Stimulated activated CD8-positive, alpha-beta memory T cell treated with anti-CD3 and anti-CD28 coated beads, Interleukin-12 subunit alpha, Interleukin-12 subunit beta, amount 100 ng/mL, for 24 hours (primary cell): Measurements from ENCODE around the gene KLHL35.

ENCODE experiments used
- DNase-seq: peaks from one replicate; pipeline ENCODE4 v3.0.0-alpha.2; 2020; ENCODE audit errors: extremely low read depth

KLHL35 gene

DNA sequence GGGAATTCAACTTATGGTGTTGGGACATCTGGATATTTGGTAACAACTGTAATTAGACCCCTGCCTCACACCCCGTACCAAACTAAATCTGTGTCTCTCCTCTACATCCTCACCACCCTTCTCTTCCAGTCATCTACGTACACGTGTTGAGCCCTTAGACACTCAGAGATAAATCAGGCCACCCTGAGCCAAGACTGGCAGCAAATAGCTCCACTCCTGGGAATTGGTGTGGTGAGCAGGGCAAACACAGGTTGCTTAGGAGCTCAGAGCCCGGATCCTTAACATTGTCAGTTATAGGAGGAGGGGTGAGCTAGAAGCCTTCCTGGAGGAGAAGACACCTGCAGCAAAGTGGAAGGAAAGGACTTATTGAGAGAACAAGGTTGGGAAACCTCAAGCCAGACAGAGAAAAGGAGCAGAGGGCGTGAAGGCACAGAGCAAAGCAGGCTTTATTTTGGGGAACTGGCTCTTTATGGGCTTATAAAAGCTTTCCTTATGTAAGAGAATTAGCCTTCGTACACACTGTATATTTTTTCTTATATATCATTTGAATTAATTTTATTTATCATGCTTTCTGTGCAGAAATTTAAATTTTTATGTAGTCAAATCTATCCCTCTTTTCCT lies 36.9 kb upstream of the KLHL35 start:
- DNase-seq, result no peak

DNA sequence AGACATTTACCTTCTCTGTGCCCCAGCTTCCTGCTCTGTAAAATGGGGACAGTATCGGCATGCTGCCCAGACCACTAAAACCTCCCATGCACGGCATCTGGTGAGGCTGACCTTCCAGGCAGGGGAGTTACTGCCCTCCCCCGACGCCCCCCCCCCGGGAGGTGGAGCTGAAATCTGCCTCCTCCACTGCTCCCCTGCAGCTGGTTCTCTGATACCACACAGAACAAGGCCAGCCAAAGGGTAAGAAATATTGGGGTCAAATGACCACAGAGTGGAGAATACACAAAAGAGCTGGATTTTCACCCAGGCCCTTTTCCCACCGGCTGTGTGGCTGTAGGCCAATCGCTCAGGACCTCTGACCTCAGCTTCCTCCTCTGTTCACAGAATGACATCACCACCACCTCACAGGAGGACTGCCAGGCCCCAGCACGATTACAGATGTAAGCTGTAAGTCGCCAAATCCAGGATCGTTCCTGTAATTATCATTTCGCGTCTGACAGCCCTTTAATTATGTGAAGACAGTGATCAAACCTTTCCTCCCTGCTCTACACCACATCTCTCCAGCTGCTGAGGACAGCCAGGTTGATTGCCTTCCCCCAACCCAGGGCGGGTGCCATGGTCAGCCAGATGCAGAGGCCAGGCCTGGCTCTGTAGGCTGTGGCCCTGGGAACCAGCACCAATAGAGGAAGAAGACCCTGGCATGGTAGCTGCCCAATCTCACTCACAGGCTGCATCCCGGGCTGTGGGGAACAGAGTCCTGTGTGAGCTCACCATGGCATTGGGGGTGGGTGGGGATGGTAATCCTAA lies 35.7 kb upstream of the KLHL35 start:
- DNase-seq, result no peak

DNA sequence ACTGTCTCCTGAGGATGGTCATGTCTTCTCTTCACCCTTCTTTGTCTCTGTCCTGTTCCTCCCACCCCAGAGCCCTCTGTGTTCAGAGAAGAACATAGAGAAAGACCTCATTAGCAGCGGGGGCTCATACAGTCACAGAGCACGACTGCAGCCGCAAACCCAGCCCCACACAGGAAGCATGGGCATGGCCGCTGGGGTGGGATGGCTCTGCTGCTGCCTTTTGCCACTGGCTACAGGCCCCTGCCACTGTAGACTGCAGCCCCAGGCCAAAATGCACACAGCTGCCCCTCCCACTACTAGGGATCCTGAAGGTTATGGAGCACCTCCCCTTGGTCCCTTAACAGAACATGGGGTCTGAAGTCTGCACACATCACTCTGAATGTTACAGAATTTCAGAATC lies 34.9 kb upstream of the KLHL35 start:
- DNase-seq, result no peak

DNA sequence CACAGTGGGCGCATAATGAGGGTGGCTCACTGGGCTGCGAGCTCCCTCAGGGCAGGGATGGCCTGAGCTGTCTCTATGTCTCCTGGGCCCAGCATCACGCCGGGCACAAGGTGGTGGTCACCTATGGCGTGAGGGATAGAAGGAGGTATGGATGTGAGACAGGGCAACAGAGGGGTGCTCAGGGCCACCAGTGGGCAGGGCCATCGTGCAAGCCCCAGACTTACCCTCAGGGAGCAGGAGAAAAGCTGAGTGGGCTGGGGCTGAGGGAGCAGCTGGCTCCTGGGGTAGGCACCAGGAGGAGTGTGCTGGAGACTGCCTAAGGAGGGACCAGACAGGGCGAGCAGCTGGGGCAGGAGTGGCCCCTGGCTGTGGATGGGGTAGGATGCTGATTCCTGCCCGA lies 34.3 kb upstream of the KLHL35 start:
- DNase-seq, result no peak

DNA sequence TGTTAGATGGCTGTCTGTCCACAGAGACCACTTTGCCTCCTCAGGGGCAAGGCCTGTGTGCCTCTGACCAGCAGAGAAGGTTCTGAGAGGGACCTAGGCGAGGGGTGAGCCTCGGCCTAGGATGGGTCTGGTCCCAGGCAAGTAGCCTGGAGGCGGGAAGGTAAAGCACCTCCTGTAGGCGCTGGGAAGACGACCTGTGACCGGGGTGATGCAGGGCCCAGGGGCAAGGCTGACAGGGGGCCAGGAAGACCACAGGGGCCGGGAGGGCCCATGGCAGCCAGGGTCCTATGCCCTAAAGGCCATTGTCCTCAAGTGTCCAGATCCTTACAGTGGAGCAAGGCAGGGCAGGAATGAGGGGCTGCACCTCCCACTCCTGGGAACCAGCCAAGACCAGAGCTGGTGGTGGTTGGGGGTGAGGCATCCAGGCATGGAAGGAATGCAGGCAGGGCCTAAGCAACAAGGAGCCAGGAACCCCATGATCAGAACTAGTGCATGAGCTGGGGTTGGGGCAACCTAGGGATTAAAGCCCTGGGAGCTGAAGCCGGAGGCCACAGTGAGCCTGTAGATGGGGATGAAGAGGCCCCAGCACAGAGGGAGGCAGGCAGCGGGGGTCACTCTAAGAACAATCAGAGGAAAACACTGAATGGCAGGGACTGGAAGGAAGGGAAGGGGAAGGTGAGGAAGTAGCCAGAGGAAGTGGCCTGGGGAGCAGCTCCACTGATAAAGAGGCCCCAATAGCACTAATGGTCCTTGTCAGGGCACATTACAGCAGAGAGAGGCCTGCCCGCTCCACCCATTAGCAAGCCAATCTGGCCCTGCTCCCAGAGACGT lies 32.9 kb upstream of the KLHL35 start:
- DNase-seq, result no peak

DNA sequence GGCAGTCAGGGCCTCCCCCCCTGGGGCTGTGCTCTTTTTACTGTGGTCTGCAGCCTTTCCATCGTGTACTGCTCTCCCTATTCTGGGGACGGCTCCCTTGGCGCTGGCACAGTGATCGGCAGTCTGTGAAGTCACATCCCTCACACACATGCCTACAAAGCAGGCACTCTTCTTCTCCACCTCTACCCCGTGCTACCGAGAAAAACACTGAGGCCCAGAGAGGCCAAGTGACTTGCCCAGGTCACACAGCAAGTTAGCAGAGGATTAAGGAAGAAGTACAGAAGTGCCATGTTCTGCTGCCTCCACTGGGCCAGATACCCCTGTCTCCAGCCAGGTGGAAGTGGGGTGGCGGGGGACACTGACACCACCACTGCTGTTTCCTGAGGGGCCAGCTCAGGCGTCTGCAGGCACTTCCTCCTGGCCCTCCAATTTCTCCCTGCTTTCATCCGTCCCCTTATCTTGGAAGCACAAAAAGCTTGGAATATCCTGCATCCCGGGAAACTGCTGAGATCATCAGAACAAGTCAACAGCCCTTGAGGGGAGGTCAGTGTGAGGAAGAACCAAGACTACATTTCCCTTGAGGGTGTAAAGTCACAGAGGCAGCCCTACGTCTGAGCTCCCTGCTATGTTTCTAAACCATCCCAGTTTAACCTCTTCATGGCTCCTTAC lies 30.2 kb upstream of the KLHL35 start:
- no peak for DNase-seq

DNA sequence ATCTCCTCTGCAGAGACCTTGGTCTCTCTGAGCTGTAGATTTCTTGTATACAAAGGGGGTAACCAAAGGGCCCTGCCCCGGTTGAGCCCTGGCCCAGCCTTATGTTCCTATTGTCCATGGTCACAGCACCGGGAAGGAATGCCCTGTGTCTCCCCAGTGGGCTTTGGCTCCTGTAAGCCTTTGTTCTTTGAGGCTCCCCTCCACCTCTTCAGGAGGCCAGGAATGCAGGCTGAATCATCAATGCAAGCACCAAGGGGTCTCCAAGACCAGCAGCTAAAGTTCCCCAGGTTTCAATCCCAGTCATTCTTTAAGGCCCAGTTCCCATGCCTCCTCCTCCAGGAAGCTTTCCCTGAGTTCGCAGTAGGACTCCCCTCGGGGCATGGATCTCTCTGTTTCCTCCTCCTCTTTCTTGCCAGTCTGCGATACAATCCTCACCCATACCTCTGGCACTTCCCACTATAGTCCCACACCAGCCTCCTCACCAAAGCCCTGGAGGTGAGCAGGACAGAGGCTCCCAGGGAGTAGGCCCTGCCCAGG lies 29.2 kb upstream of the KLHL35 start:
- no peak for DNase-seq

DNA sequence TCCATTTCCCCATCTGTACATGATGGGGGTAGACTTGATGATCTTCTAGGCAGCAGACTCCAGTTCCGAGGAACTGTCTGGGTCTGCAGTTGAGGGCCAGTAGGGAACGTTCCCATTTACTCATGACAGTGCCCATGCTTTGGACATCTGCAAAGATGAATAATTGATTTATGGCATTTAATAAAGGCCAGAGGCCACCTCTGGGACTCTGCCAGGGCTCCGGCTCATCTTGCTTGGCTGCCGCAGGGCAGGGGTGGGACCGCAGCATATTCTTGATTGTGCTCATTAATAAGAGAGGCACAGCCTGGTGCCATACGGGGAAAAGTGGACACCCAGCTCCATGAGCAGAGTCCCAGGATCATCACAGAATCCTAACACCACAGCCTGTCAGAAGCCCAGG lies 28.1 kb upstream of the KLHL35 start:
- DNase-seq, result no peak

DNA sequence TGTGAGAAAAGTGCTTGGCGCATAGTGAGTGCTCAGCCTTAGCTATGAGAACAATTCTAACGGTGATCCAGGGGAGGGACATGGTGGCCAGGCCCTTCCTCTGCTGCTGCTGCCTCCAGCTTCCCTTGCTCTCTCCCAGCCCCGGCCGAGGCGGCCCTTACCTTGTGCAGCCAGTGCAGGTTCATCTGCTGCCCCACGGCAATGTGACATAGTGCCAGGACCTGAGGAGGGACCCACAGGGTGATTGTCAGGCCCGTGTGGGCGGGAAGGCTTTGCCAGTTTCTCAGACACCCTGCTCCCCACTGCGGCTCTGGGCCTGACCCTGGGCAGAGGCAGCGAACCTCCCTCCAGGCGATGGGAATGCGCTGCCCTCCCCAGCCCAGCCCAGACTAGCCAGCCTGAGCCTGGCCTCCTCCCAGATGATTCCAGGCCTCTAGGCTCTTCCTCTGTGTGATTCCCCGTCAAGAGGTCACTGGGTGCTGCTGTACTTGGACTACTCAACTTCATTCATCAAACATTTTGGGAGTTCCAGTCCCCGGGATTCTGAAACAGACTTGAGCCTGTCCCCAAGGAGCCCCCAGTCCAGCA lies 23.7 kb upstream of the KLHL35 start:
- DNase-seq, result no peak

DNA sequence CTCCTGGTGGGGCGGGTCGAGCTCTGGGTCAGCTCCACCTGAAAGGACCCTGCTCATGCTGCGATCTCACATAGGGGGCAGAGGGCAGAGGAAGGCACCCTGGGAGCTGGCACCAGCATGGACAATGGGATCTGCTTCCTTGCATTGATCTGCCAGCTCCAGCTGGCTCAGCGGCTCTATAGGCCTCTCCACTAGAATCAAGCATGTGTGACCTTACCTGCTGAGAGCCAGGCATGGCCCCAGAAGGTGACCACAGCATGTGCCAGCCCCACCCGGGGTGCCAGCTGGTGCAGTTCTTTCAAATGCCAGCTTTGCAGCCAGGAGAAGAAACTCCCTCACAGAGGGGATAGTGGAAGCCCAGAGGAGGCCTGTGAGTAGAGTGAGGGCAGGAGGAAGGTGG lies 22.0 kb upstream of the KLHL35 start:
- DNase-seq, result no peak

DNA sequence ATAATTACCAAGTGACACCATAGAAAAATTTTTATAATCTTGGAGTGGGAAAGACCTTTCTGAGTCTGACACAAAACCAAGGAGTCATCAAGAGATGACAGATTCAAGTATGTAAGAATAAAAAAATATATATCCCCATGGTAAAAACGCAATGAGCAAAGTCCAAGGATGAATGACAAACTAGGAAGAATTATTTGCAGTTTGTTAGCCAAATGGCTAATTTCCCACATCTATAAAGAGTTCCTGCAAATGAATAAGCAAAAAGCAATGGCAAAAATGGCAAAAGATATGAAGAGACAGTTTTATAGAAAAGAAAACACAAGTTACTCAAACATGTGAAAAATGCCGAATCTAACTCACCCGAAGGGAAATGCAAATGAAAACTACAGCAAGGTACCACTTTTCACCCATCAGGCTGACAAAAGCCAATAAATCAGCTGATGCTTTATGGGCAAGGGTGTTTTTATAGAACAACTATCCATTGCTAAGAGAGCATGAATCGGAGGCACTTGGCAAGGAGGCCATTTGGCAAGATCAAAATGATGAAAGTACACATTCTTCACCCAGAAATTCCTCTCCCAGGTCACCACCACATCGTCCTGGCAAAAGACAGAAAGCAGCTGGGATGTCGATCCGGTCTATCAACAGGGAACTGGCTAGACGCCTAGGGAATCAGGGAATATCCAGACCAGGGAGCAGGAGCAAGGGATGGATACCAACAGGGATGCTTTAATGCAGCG lies 21.1 kb upstream of the KLHL35 start:
- no peak for DNase-seq

DNA sequence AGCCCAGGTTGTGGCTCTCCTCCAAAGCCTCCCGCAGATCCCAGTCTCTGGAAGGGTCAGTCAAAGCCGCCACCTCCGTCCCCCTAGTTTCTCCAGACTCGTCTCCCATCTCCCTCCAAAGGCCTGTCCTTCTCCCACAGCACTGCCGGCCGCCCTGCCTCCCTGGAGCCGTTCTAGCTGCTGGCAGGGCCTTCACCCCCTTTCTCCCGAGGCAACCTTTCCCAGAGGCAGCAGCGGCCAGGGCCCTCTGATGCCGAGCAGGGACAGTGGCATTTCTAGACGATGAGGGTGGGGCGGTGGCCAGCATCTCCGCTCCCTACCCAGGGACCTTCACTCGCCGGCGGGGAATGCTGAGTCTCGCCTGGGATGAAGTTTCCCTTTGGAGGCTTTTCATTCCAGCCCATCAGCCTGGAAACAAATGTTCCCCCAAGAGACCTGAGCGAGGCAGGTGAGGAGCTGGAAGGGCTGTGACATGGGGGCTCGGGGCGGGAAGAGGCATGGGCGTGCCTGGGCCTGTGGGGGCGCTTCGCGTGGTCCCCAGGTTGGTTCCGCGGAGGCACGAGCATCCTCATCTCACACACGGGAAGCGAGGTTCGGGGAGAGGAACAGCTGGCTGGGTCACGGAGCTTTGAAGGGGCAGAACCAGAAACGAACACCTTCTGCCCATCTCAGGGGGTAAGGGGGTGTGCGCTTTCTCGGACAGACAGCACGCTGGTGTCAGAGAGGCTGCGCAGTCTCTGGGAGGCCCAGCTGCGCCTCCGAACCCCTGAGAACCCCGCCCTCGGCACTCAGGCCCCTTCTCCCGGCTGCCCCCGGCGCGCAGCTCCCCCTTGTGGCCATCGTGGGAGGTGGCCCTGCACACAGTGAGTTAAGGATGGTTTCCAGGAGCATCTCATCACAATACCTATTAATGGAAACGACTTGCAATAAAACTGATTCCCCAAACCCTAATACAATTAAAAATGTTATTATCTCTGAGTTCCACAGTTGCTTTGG lies 18.1 kb upstream of the KLHL35 start:
- DNase-seq, result no peak

DNA sequence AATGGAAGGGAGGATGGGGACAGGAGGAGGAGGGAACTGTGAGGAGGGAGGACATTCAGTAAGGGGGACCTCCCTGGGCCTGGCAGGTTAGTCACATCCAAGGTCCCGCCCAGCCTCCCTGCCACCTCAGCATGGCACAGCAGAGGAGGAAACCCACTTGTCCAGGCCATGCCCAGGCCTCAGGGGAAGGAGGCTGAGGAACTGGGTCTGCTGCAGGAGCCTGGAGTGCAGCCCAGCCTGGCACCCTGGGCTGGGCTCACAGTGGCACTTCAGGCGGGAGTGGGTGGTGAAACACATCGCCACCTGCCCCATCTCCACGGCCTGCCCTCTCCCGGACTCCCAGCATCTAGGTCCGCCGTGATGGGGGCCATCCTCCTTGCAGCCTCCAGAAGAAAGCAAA lies 17.2 kb upstream of the KLHL35 start:
- DNase-seq, result no peak

DNA sequence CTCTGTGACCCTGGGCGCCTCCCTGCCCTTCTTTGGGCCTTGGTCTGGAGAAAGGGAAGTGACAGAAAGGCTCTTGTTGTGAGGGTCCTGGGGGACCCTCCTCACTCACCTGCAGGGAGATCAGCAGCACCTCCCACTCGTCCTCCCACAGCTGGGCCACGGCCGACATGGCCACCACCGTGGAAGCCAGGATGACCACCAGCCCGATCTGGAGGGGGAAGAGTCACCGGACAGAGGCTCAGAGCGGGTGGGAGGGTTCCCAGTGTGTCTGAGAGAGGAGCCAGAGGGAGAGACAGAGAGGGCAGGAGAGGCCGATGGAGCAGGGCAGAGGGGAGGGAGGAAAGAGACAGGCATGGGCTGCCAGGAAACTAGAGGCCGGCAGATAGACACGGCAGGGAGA lies 16.8 kb upstream of the KLHL35 start:
- DNase-seq, result no peak

DNA sequence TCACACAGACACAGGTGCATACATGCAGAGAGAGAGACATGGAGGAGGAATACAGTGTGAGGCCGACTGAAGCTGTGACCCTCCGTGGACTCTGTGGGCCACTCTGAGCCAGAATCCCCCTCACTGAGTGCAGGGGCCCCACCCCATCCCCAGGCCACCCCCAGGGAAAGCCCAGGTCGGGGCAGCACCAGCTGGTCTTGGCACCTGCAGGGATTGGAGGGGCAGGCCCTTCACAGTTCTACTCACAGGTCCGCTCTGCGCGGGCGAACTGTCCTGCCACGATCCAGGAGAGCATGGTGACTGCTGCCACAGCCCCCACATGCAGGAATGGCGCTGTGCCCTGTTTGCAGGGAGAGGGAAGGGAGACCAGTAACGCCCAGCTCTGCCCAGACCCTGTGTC lies 16.3 kb upstream of the KLHL35 start:
- DNase-seq, result no peak

DNA sequence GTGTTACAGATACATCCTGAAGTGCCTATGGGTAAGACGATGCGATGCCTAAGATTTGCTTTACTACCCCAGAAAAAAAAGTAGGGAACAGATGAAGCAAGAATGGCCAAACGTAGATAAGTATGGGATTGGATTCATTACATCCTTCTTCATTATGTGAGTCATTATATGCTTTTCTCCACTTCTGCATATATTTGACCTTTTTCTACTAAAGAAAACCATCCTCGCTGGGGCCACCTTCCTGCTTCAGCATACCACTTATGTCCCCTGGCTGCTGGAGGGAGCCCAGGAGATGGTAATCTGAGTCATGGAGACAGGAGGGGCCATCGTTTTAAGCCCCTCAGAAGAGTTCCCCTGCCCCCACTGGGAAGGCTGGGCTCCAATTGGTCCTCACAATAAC lies 14.4 kb upstream of the KLHL35 start:
- no peak for DNase-seq

DNA sequence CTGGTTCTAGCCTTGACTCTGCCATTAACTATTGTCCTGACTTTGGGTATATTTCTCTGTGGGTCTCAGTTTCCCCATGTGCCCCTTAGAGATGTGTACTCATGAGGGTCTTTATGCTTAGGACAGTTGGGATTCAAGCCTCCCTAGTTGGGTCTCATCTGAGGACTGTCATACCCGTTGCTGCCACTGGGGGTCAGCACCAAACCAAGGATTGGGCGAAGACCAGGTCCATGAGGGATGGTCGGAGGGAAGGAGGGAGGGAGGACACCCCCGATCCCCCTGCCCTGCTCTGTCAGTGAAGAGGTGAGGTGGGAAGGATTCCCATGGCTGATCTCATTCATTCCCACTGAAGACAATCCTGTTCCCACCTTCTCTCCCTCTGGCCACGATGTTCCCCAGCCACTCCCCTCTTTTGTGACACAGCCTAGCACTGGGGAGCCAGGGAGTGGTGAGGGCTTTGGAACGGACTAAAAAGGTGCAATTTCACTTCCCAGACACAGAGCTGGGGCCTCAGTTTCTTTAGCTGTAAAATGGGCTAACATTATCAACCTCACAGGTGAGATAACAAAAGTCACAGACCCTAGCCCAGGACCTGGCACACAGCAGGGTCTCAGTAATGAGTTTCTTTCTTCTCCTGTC lies 12.4 kb upstream of the KLHL35 start:
- DNase-seq, result peak; percentile 34

DNA sequence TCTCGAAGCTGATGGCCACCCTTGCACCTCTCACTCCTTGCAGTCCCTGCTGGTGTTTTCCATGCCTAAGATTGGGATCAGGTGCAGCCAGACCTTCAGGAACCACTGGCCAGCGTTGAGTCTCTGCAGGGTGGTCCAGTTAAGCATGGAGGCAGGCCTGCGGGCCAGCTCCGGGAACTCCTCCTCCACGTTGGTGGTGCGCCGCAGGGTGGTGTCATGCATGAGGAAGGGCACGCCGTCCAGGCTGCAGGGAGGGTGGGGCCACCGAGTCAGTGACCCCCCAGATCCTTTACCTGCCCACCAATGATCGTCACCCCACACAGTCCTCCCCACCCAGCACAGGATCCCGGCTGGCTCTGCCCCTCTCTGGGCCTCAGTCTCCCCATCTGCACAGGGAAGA lies 10.0 kb upstream of the KLHL35 start:
- DNase-seq, result no peak
